OCI-LY7 (cell line): ENCODE measurements around the gene IFRD1. TPM values are rescaled to one million over a fixed set of nuclear protein-coding genes. Genes with fewer than 3 reads are reported as not detected.

Experiments used
- BruUV-seq: library from RNA; stranded (reverse); fragments of 400-500 nt; replicated peaks from 2 replicates; lab custom pipeline; 2021; lab: Mats Ljungman, UMichigan
- CTCF ChIA-PET: fragments of 300-600 bp; sonication (Branson Sonifier 250); formaldehyde crosslinking; loops from one replicate; lab custom pipeline; 2022; ENCODE audit warnings: antibody characterized with exemption; ENCODE audit not compliant: unreplicated experiment; lab: Charles Lee
- POLR2A ChIA-PET: fragments of 300-600 bp; sonication (Branson Sonifier 250); formaldehyde crosslinking; loops from one replicate; lab custom pipeline; 2022; ENCODE audit warnings: antibody characterized with exemption; lab: Charles Lee
- DNase-seq: peaks from one replicate; pipeline ENCODE4 v3.0.0-alpha.2; 2015; ENCODE audit warnings: low spot score
- H2AFZ ChIP-seq: fragments of 200-600 bp; sonication (generic), shearing (Covaris generic); 2 replicates; pipeline ENCODE4 v1.6.1; 2014; ENCODE audit warnings: mild to moderate bottlenecking, antibody characterized with exemption, low read length, moderate library complexity
- H3K27ac ChIP-seq: fragments of 200-600 bp; sonication (generic); 2 replicates; pipeline ENCODE4 v1.5.1; 2014; ENCODE audit warnings: mixed run types, low read depth, mild to moderate bottlenecking, moderate library complexity, low read length, inconsistent platforms; ENCODE audit not compliant: poor library complexity, severe bottlenecking
- H3K36me3 ChIP-seq: fragments of 200-600 bp; sonication (generic); 2 replicates; pipeline ENCODE4 v1.6.1; 2014; ENCODE audit warnings: mild to moderate bottlenecking, antibody characterized with exemption, low read length, moderate library complexity, mixed read lengths; ENCODE audit not compliant: insufficient read depth
- H3K4me1 ChIP-seq: fragments of 200-600 bp; sonication (generic); 2 replicates; pipeline ENCODE4 v1.5.1; 2014; ENCODE audit warnings: mild to moderate bottlenecking, low read length; ENCODE audit not compliant: insufficient read depth, poor library complexity, severe bottlenecking
- H3K4me2 ChIP-seq: fragments of 200-600 bp; sonication (generic); 2 replicates; pipeline ENCODE4 v1.6.1; 2014; ENCODE audit warnings: mild to moderate bottlenecking, low read length
- H3K4me3 ChIP-seq: fragments of 200-600 bp; sonication (generic); 2 replicates; pipeline ENCODE4 v1.5.1; 2014; ENCODE audit warnings: mild to moderate bottlenecking, low read depth, low read length; ENCODE audit not compliant: poor library complexity, severe bottlenecking
- H3K79me2 ChIP-seq: fragments of 200-600 bp; sonication (generic); 2 replicates; pipeline ENCODE4 v1.6.1; 2016; ENCODE audit warnings: low read depth, mild to moderate bottlenecking, low read length, moderate library complexity, mixed read lengths; ENCODE audit not compliant: insufficient read depth
- H3K9me2 ChIP-seq: fragments of 200-600 bp; sonication (generic); 2 replicates; pipeline ENCODE4 v1.6.1; 2016; ENCODE audit warnings: mild to moderate bottlenecking, low read length, mixed read lengths; ENCODE audit not compliant: insufficient read depth
- H3K9me3 ChIP-seq: fragments of 200-600 bp; sonication (generic); 2 replicates; pipeline ENCODE4 v1.6.1; 2014; ENCODE audit warnings: mild to moderate bottlenecking, mixed run types, low read length, mixed read lengths
- H4K20me1 ChIP-seq: fragments of 200-600 bp; sonication (generic); 2 replicates; pipeline ENCODE4 v1.6.1; 2014; ENCODE audit warnings: mild to moderate bottlenecking, antibody characterized with exemption, low read length, moderate library complexity, mixed read lengths; ENCODE audit not compliant: insufficient read depth
- EZH2phosphoT487 ChIP-seq: fragments of 200-600 bp; sonication (generic); IDR thresholded peaks from 2 replicates; pipeline ENCODE4 v1.6.1; 2018; ENCODE audit warnings: low read depth, borderline replicate concordance, mild to moderate bottlenecking, mixed run types, antibody characterized with exemption, low read length, moderate library complexity, mixed read lengths
- intact Hi-C: fragments of 100-400 bp; cut with micrococcal nuclease; formaldehyde crosslinking; loops from one replicate; pipeline ENCODE4 v1.10.0; 2022; ENCODE audit not compliant: unreplicated experiment
- total RNA-seq, 2 experiments: library from RNA; depleted of rRNA in 1 of 2; stranded (reverse); fragments of >200 nt in 1 of 2; shearing (Covaris generic) in 1 of 2; gene quantifications; 2 replicates each; pipeline ENCODE4 v1.2.3, GENCODE V29; 2014 to 2022
- TF ChIP-seq, protein P1 (sequence below): fragments of 200-600 bp; sonication (generic); conservative IDR thresholded peaks from 2 replicates; pipeline ENCODE4 v1.5.1; 2014; ENCODE audit warnings: mild to moderate bottlenecking, antibody characterized with exemption, low read length, moderate library complexity, mixed read lengths

Gene IFRD1
- total RNA-seq, 2 experiments from 2014 or later, result 49.1 to 65.6 TPM

DNA sequence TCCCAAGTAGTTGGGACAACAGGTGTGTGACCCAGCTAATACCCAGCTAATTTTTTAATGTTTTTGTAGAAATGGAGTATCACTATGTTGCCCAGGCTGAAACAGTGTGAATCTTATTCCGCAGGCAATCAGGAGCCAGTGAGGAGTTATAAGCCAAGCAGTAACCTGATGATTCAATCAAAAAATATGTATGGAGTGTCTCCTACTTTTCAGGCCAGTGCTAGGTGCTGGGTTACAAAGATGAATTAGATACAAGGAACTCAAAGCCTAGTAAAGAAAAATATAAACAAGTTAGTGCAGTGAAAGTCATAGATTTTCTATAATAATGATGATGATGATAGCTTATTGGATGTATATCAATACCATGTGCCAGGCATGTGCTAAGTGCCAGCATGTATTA is 13.2 kb upstream of the IFRD1 start:
- CTCF ChIA-PET, result no interaction called here
- POLR2A ChIA-PET, result interaction anchor here (0.6 to 1.6 kb wide), 6 partner anchors 10 to 343 kb away, joined by 3 to 5 read pairs (median 3); partner anchors contain the start of gene IFRD1

DNA sequence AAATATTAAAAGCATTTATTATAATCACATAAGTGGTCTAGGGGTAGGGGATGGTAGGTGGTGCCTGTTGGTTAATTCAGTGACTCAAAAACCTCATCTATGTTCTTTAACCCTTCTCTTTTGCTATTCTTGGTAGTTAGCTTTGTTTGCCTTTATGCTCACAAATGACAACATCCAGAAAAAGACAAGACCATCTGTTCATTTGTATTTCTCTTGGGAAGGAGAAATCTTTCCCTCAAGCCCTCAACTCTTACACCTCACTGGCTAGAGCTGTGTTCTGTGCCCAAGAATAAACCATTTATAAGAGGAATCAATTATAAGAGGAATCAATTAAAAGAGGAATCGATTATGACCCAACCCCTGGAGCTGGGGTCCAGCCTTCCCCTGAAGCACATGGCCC is 10.8 kb upstream of the IFRD1 start:
- ChIA-PET CTCF (no interaction called here), POLR2A (no interaction called here)
- no peak overlapping the region for H2AFZ ChIP-seq
- no peaks in the 10 kb centered on the region for H4K20me1 ChIP-seq
- H3K9me2 ChIP-seq, result no peaks in the 10 kb centered on the region; the same call in 1 of the 2 replicates
- intact Hi-C loops, result no loop called here
- H3K9me3 ChIP-seq, result no peaks in the 10 kb centered on the region
- H3K36me3 ChIP-seq, result no peaks in the 10 kb centered on the region
- no peak for DNase-seq
- no peak overlapping the region for H3K4me3 ChIP-seq
- H3K4me1 ChIP-seq, result no peaks in the 10 kb centered on the region
- H3K27ac ChIP-seq, result no peak overlapping the region
- H3K79me2 ChIP-seq, result no peaks in the 10 kb centered on the region
- no peak overlapping the region for H3K4me2 ChIP-seq
- no TSS peak for BruUV-seq
- TF ChIP-seq, protein P1, sequence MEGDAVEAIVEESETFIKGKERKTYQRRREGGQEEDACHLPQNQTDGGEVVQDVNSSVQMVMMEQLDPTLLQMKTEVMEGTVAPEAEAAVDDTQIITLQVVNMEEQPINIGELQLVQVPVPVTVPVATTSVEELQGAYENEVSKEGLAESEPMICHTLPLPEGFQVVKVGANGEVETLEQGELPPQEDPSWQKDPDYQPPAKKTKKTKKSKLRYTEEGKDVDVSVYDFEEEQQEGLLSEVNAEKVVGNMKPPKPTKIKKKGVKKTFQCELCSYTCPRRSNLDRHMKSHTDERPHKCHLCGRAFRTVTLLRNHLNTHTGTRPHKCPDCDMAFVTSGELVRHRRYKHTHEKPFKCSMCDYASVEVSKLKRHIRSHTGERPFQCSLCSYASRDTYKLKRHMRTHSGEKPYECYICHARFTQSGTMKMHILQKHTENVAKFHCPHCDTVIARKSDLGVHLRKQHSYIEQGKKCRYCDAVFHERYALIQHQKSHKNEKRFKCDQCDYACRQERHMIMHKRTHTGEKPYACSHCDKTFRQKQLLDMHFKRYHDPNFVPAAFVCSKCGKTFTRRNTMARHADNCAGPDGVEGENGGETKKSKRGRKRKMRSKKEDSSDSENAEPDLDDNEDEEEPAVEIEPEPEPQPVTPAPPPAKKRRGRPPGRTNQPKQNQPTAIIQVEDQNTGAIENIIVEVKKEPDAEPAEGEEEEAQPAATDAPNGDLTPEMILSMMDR, result no peak
- no peak for TF ChIP-seq EZH2phosphoT487

More for the DNA sequence above, 13.2 kb upstream of the IFRD1 start:
- H3K9me2 ChIP-seq, result no peaks in the 10 kb centered on the region; the same call in 1 of the 2 replicates
- intact Hi-C loops, result no loop called here
- TF ChIP-seq, protein P1, result no peak
- TF ChIP-seq EZH2phosphoT487, result no peak
- no peak overlapping the region for H3K4me2 ChIP-seq
- no peak overlapping the region for H3K4me3 ChIP-seq
- H3K79me2 ChIP-seq, result no peaks in the 10 kb centered on the region
- H2AFZ ChIP-seq, result no peak overlapping the region
- no peaks in the 10 kb centered on the region; the same call in 1 of the 2 replicates for H3K36me3 ChIP-seq
- no TSS peak for BruUV-seq
- 0 out of 2 replicates have a peak, but pooled peaks cover 12% of the 10 kb centered on the region for H3K9me3 ChIP-seq
- DNase-seq, result no peak
- no peak overlapping the region for H3K27ac ChIP-seq
- no peaks in the 10 kb centered on the region for H4K20me1 ChIP-seq
- peaks cover 14% of the 10 kb centered on the region for H3K4me1 ChIP-seq

DNA sequence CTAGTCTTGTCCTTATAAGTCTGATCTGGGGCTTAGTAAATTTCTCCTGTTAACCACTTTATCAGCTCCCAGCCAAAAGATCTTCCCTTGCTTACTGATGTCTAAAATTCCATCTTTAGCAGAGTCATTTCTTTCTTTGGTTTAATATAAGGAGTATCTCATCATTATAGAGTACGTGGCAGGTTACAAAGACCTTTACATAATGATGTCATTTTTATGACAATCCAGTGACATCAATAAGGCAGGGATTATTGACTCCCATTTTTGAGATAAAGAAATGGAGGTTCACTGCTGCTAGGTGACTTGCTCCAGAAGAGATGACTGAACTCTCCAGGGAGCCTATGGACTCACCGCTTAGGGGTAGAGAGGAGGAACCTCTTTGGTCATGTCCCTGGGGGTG is 8.1 kb upstream of the IFRD1 start:
- TF ChIP-seq, protein P1, result no peak
- no peak for TF ChIP-seq EZH2phosphoT487
- Histone ChIP-seq H3K27ac (no peak overlapping the region), H3K79me2 (no peaks in the 10 kb centered on the region), H3K9me3 (no peaks in the 10 kb centered on the region), H4K20me1 (no peaks in the 10 kb centered on the region), H3K9me2 (no peaks in the 10 kb centered on the region; the same call in 1 of the 2 replicates), H2AFZ (no peak overlapping the region), H3K36me3 (no peaks in the 10 kb centered on the region), H3K4me2 (no peak overlapping the region), H3K4me3 (no peak overlapping the region), H3K4me1 (no peaks in the 10 kb centered on the region)
- intact Hi-C loops, result no loop called here
- BruUV-seq, result no TSS peak
- ChIA-PET POLR2A (interaction anchor here (1.1 to 2.4 kb wide), 4 partner anchors 8 to 20 kb away, joined by 4 to 8 read pairs (median 4); partner anchors contain the start of gene IFRD1), CTCF (no interaction called here)
- no peak for DNase-seq
